NT2/D1 (cell line): Measurements from ENCODE around the gene POU5F1.
"Not testable (repeated sequence)": the region's sequence is repeated elsewhere in the genome, so short reads cannot be mapped to it uniquely, and the experiment has no call there.

Experiments
- DNase-seq: peaks from one replicate; pipeline ENCODE4 v3.0.0-alpha.2; 2011; ENCODE audit warnings: low read depth, low spot score
- H3K27me3 ChIP-seq: 2 replicates; pipeline ENCODE4 v1.6.0; 2011; ENCODE audit warnings: mild to moderate bottlenecking; ENCODE audit not compliant: insufficient read length, insufficient read depth
- H3K36me3 ChIP-seq: 2 replicates; pipeline ENCODE4 v1.6.1; 2011; ENCODE audit warnings: mild to moderate bottlenecking, low read length, mixed read lengths; ENCODE audit not compliant: insufficient read depth, insufficient read length
- H3K4me1 ChIP-seq: 2 replicates; pipeline ENCODE4 v1.5.1; 2011; ENCODE audit not compliant: insufficient read depth, insufficient read length
- H3K4me3 ChIP-seq: 2 replicates; pipeline ENCODE4 v1.5.1; 2011; ENCODE audit warnings: low read depth; ENCODE audit not compliant: insufficient read length
- H3K9ac ChIP-seq: 2 replicates; pipeline ENCODE4 v1.6.0; 2011; ENCODE audit warnings: low read depth; ENCODE audit not compliant: insufficient read length
- H3K9me3 ChIP-seq: 2 replicates; pipeline ENCODE4 v1.5.1; 2011; ENCODE audit warnings: mild to moderate bottlenecking, low read length; ENCODE audit not compliant: insufficient read depth
- SUZ12 ChIP-seq: IDR thresholded peaks from 2 replicates; pipeline ENCODE4 v1.6.1; 2011; ENCODE audit not compliant: insufficient read length, insufficient read depth; ENCODE audit errors: extremely low read depth
- YY1 ChIP-seq: IDR thresholded peaks from 2 replicates; pipeline ENCODE4 v1.6.1; 2011; ENCODE audit not compliant: insufficient read length, insufficient read depth
- ZNF274 ChIP-seq: IDR thresholded peaks from 2 replicates; pipeline ENCODE4 v1.6.1; 2011; ENCODE audit warnings: mild to moderate bottlenecking, low read depth, low read length

The POU5F1 gene

DNA sequence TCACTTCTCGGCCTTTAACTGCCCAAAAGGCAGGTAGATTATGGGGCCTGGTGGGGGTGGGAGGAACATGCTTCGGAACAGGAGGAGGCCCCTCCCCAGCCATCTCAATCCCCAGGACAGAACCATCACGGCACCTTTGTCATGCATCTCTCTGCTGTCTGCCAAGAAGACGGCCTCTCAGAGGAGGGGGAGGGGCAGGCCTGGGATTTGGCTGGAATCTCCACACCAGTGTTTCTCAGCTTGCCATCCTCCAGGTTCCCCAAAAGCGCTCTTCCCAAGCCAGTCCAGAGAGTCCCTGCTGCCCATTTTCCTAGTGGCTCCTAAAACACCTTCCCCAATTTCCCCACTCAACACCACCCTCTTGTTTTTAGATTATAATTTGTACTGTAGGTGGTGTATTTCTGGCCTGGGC is 2.5 kb upstream of the POU5F1 start:
- peak overlapping the region; percentile 80 for H3K9ac ChIP-seq
- H3K4me1 ChIP-seq: peaks cover 12% of the 10 kb centered on the region
- DNase-seq: peak; percentile 94
- H3K36me3 ChIP-seq: peaks cover 17% of the 10 kb centered on the region
- no peaks in the 10 kb centered on the region for H3K9me3 ChIP-seq
- TF ChIP-seq ZNF274: no peak
- TF ChIP-seq YY1: no peak
- TF ChIP-seq SUZ12: no peak
- no peaks in the 10 kb centered on the region for H3K27me3 ChIP-seq
- peak overlapping the region; percentile 33 for H3K4me3 ChIP-seq

GRCh38 chr6:31171931-31172905 is 1.7 kb upstream of the POU5F1 start:
- Histone ChIP-seq H3K9me3 (no peaks in the 10 kb centered on the region), H3K27me3 (no peaks in the 10 kb centered on the region), H3K9ac (peak overlapping the region; percentile 80), H3K4me1 (peaks cover 12% of the 10 kb centered on the region), H3K36me3 (peaks cover 21% of the 10 kb centered on the region), H3K4me3 (peak overlapping the region; percentile 33)
- TF ChIP-seq SUZ12 (no peak), ZNF274 (no peak), YY1 (no peak)
- peak; percentile 96 for DNase-seq

DNA sequence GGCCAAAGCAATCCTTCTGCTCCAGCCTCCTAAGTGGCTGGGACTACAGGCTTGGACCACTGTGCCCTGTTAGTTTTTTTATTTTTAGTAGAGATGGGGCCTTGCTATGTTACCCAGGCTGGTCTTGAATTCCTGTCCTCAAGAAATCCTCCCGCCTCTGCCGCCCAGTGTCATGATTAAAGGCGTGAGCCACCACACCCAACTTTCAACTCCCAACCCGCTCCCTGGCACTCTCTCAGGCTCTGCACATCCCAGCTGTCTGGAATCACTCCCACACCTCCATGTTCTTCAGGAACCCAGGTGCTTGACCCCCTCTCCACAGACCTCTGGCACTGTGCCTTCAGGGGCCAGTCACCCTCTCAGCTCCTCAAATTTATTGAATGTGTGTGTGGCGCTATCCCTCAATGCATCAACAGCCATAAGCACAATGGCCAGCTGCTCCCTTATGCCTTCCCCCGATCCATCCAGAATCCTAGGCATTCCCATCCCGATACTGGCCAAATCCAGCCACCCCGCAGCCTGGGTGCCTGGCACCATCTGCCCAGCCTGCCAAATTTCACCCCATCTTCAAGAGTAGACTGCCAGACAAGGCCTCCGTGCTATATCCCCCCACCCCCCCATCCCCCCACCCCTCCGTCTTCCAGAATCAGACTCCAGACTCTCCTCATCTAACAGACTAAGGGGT is 647 bp upstream of the POU5F1 start:
- H3K9me3 ChIP-seq: no peaks in the 10 kb centered on the region
- peaks cover 27% of the 10 kb centered on the region for H3K36me3 ChIP-seq
- H3K9ac ChIP-seq: peak overlapping the region; percentile 79
- DNase-seq: no peak
- H3K4me1 ChIP-seq: peaks cover 12% of the 10 kb centered on the region
- peak overlapping the region; percentile 72 for H3K4me3 ChIP-seq
- TF ChIP-seq YY1 (no peak), SUZ12 (no peak), ZNF274 (no peak)
- no peaks in the 10 kb centered on the region for H3K27me3 ChIP-seq

DNA sequence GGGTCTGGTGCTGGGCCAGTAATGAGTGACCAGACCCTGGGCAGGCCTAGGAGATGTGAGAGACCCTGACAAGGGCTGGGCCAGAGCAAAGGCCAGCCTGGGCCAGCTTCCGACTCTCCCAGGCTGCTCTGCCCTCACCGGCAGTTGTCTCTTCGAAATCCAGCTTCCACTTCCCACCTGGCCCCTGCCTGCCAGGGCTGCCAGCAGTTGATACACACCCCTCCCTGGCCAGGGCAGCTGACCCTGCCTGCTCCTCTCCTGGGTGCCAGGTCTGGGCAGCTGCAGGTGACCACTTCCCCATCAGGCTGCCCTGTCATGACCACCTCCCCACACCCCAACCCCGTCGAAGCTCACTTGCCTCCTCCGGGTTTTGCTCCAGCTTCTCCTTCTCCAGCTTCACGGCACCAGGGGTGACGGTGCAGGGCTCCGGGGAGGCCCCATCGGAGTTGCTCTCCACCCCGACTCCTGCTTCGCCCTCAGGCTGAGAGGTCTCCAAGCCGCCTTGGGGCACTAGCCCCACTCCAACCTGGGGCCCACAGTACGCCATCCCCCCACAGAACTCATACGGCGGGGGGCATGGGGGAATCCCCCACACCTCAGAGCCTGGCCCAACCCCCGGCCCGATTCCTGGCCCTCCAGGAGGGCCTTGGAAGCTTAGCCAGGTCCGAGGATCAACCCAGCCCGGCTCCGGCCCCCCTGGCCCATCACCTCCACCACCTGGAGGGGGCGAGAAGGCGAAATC is 453 bp downstream of the POU5F1 start:
- Histone ChIP-seq H3K36me3 (peaks cover 37% of the 10 kb centered on the region), H3K4me3 (peak overlapping the region; percentile 72), H3K9ac (peak overlapping the region; percentile 95)
- H3K9me3 ChIP-seq, H3K4me1 ChIP-seq, DNase-seq, H3K27me3 ChIP-seq: not testable (repeated sequence)

DNA sequence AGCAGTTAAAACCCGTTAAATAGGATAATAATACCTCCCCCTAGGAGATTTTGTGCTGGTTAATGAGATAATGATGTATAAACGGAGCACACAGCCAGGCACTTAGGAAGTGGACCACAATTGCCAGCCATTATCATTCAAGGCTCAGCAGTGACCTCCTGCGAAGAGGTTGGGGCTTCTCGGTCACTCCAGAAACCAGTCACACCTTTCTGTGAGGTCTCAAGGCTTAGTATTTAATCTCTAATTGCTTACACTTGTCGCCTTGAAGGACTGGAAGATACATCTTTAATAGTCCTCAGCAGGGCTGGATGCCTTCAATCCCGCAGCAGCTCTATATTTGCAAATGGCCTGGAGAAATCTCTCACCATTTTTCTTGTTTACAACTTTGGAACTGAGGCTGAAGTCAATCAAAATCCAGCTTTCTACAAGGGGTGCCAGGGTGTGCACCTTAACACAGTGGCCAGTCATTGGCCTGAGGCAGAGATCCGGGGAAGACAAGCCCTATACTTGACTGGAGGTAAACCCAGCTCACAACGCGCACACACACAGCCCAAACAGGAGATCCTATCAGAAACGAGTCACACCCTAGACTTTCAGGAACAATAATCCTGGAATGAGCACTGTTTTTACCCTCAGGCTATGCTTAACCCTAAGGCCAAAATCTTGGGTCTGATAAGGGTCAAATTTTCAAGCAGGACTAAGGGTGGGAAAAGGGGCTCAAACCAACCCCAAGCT is 1.2 kb downstream of the POU5F1 start:
- H3K9ac ChIP-seq: peak overlapping the region; percentile 95
- TF ChIP-seq ZNF274 (no peak), SUZ12 (no peak), YY1 (no peak)
- peaks cover 6% of the 10 kb centered on the region for H3K4me1 ChIP-seq
- H3K9me3 ChIP-seq: no peaks in the 10 kb centered on the region
- no peak for DNase-seq
- peak overlapping the region; percentile 72 for H3K4me3 ChIP-seq
- H3K36me3 ChIP-seq: peaks cover 39% of the 10 kb centered on the region
- H3K27me3 ChIP-seq: no peaks in the 10 kb centered on the region

DNA sequence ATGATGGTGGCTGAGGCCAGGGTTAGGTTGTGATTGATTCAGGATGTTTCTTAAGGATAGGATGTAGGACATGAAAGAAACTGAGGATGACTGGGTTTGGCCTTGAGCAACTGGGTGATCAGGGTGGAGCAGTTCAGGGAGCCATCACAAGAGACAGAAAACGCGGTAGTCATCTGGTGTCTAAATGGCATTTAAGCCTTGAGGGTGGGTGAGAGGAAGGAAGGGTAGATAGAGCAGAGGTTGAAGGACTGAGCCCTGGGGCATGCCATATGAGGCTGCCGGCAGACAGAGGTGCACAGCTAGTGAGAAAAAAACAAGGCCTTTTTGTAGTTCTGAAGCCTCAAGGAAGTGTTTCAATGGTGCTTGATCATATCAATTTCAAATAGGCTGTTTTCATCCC is 1.9 kb downstream of the POU5F1 start:
- Histone ChIP-seq H3K36me3 (peaks cover 43% of the 10 kb centered on the region), H3K27me3 (no peaks in the 10 kb centered on the region), H3K9ac (peak overlapping the region; percentile 95), H3K9me3 (no peaks in the 10 kb centered on the region), H3K4me3 (peak overlapping the region; percentile 72), H3K4me1 (peaks cover 6% of the 10 kb centered on the region)
- TF ChIP-seq ZNF274: no peak
- no peak for DNase-seq
